OCI-LY7 (cell line): ENCODE data around the gene BCDIN3D. TPM values are rescaled to one million over a fixed set of nuclear protein-coding genes. Genes with fewer than 3 reads are reported as not detected.
"Not testable (repeated sequence)": the region's sequence is repeated elsewhere in the genome, so short reads cannot be mapped to it uniquely, and the experiment has no call there.

ENCODE experiments used
- BruUV-seq: library from RNA; stranded (reverse); fragments of 400-500 nt; replicated peaks from 2 replicates; lab custom pipeline; 2021; lab: Mats Ljungman, UMichigan
- CTCF ChIA-PET: fragments of 300-600 bp; sonication (Branson Sonifier 250); formaldehyde crosslinking; loops from one replicate; lab custom pipeline; 2022; ENCODE audit warnings: antibody characterized with exemption; ENCODE audit not compliant: unreplicated experiment; lab: Charles Lee
- POLR2A ChIA-PET: fragments of 300-600 bp; sonication (Branson Sonifier 250); formaldehyde crosslinking; loops from one replicate; lab custom pipeline; 2022; ENCODE audit warnings: antibody characterized with exemption; lab: Charles Lee
- DNase-seq: peaks from one replicate; pipeline ENCODE4 v3.0.0-alpha.2; 2015; ENCODE audit warnings: low spot score
- H2AFZ ChIP-seq: fragments of 200-600 bp; sonication (generic), shearing (Covaris generic); 2 replicates; pipeline ENCODE4 v1.6.1; 2014; ENCODE audit warnings: mild to moderate bottlenecking, antibody characterized with exemption, low read length, moderate library complexity
- H3K27ac ChIP-seq: fragments of 200-600 bp; sonication (generic); 2 replicates; pipeline ENCODE4 v1.5.1; 2014; ENCODE audit warnings: mixed run types, low read depth, mild to moderate bottlenecking, moderate library complexity, low read length, inconsistent platforms; ENCODE audit not compliant: poor library complexity, severe bottlenecking
- H3K36me3 ChIP-seq: fragments of 200-600 bp; sonication (generic); 2 replicates; pipeline ENCODE4 v1.6.1; 2014; ENCODE audit warnings: mild to moderate bottlenecking, antibody characterized with exemption, low read length, moderate library complexity, mixed read lengths; ENCODE audit not compliant: insufficient read depth
- H3K4me1 ChIP-seq: fragments of 200-600 bp; sonication (generic); 2 replicates; pipeline ENCODE4 v1.5.1; 2014; ENCODE audit warnings: mild to moderate bottlenecking, low read length; ENCODE audit not compliant: insufficient read depth, poor library complexity, severe bottlenecking
- H3K4me2 ChIP-seq: fragments of 200-600 bp; sonication (generic); 2 replicates; pipeline ENCODE4 v1.6.1; 2014; ENCODE audit warnings: mild to moderate bottlenecking, low read length
- H3K4me3 ChIP-seq: fragments of 200-600 bp; sonication (generic); 2 replicates; pipeline ENCODE4 v1.5.1; 2014; ENCODE audit warnings: mild to moderate bottlenecking, low read depth, low read length; ENCODE audit not compliant: poor library complexity, severe bottlenecking
- H3K79me2 ChIP-seq: fragments of 200-600 bp; sonication (generic); 2 replicates; pipeline ENCODE4 v1.6.1; 2016; ENCODE audit warnings: low read depth, mild to moderate bottlenecking, low read length, moderate library complexity, mixed read lengths; ENCODE audit not compliant: insufficient read depth
- H3K9me2 ChIP-seq: fragments of 200-600 bp; sonication (generic); 2 replicates; pipeline ENCODE4 v1.6.1; 2016; ENCODE audit warnings: mild to moderate bottlenecking, low read length, mixed read lengths; ENCODE audit not compliant: insufficient read depth
- H3K9me3 ChIP-seq: fragments of 200-600 bp; sonication (generic); 2 replicates; pipeline ENCODE4 v1.6.1; 2014; ENCODE audit warnings: mild to moderate bottlenecking, mixed run types, low read length, mixed read lengths
- H4K20me1 ChIP-seq: fragments of 200-600 bp; sonication (generic); 2 replicates; pipeline ENCODE4 v1.6.1; 2014; ENCODE audit warnings: mild to moderate bottlenecking, antibody characterized with exemption, low read length, moderate library complexity, mixed read lengths; ENCODE audit not compliant: insufficient read depth
- EZH2phosphoT487 ChIP-seq: fragments of 200-600 bp; sonication (generic); IDR thresholded peaks from 2 replicates; pipeline ENCODE4 v1.6.1; 2018; ENCODE audit warnings: low read depth, borderline replicate concordance, mild to moderate bottlenecking, mixed run types, antibody characterized with exemption, low read length, moderate library complexity, mixed read lengths
- intact Hi-C: fragments of 100-400 bp; cut with micrococcal nuclease; formaldehyde crosslinking; loops from one replicate; pipeline ENCODE4 v1.10.0; 2022; ENCODE audit not compliant: unreplicated experiment
- total RNA-seq, 2 experiments: library from RNA; depleted of rRNA in 1 of 2; stranded (reverse); fragments of >200 nt in 1 of 2; shearing (Covaris generic) in 1 of 2; gene quantifications; 2 replicates each; pipeline ENCODE4 v1.2.3, GENCODE V29; 2014 to 2022
- TF ChIP-seq, protein P1 (sequence below): fragments of 200-600 bp; sonication (generic); conservative IDR thresholded peaks from 2 replicates; pipeline ENCODE4 v1.5.1; 2014; ENCODE audit warnings: mild to moderate bottlenecking, antibody characterized with exemption, low read length, moderate library complexity, mixed read lengths

The BCDIN3D gene
- total RNA-seq, 2 experiments from 2014 or later = 8.4 to 10.1 TPM

DNA sequence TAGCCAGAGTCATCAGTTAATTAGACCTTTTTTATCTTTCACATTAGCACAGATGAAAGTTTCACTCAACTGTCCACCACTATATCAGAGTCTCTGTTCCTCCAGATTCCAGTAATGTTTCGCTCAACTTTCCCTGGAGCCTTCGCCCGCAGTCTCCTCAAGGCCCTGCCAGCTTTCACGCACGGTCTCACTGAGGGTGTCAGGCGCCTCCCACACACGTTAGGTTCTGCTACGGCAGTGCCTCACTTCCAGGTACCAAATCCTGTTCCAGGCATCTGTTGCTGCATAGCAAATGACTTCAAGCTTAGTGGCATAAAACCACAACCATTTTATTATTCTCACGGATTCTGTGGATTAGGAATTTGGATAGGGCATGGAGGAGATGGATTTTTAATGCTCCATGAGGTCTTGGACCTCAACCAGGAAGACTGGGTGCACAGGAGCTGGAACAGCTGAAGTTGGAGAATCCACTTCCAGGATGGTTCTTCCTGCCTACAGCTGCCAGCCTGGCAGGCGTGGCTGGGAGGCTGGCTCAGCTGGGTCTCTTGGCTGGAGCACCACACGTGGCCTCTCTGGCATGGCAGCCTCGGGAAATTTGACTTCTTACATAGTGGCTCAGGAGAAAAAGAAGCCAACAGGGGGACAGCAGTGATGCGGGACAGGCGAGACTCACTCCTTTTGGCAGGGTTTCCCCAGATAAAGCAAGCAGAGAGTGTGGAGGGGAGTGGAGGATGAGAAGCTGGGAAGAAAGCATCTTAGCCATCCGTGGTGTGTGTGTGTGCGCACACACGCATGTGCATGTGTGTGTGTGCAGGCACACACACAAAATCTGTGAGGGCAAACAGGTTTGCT, 21.3 kb upstream of the BCDIN3D start:
- H3K4me3 ChIP-seq = no peak overlapping the region
- DNase-seq = no peak
- no peaks in the 10 kb centered on the region for H4K20me1 ChIP-seq
- no peaks in the 10 kb centered on the region for H3K9me2 ChIP-seq
- ChIA-PET CTCF (no interaction called here), POLR2A (no interaction called here)
- H2AFZ ChIP-seq = no peak overlapping the region
- H3K36me3 ChIP-seq = no peaks in the 10 kb centered on the region
- no peak for TF ChIP-seq EZH2phosphoT487
- TF ChIP-seq, protein P1, sequence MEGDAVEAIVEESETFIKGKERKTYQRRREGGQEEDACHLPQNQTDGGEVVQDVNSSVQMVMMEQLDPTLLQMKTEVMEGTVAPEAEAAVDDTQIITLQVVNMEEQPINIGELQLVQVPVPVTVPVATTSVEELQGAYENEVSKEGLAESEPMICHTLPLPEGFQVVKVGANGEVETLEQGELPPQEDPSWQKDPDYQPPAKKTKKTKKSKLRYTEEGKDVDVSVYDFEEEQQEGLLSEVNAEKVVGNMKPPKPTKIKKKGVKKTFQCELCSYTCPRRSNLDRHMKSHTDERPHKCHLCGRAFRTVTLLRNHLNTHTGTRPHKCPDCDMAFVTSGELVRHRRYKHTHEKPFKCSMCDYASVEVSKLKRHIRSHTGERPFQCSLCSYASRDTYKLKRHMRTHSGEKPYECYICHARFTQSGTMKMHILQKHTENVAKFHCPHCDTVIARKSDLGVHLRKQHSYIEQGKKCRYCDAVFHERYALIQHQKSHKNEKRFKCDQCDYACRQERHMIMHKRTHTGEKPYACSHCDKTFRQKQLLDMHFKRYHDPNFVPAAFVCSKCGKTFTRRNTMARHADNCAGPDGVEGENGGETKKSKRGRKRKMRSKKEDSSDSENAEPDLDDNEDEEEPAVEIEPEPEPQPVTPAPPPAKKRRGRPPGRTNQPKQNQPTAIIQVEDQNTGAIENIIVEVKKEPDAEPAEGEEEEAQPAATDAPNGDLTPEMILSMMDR = no peak
- H3K79me2 ChIP-seq = no peaks in the 10 kb centered on the region
- H3K27ac ChIP-seq = no peak overlapping the region
- no peaks in the 10 kb centered on the region for H3K9me3 ChIP-seq
- no peaks in the 10 kb centered on the region for H3K4me1 ChIP-seq
- BruUV-seq = no TSS peak
- intact Hi-C loops = loop anchor here (10.0 kb wide), 2 partner anchors 81 to 191 kb away; partner anchors contain the start of gene ASIC1
- H3K4me2 ChIP-seq = no peak overlapping the region

DNA sequence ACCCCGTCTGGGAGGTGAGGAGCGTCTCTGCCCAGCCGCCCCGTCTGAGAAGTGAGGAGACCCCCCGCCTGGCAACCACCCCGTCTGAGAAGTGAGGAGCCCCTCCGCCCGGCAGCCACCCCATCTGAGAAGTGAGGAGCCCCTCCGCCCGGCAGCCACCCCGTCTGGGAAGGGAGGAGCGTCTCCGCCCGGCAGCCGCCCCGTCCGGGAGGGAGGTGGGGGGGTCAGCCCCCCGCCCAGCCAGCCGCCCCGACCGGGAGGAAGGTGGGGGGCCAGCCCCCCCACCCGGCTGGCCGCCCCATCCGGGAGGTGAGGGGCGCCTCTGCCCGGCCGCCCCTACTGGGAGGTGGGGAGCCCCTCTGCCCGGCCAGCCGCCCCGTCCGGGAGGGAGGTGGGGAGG, 18.0 kb upstream of the BCDIN3D start:
- BruUV-seq = not testable (repeated sequence)

DNA sequence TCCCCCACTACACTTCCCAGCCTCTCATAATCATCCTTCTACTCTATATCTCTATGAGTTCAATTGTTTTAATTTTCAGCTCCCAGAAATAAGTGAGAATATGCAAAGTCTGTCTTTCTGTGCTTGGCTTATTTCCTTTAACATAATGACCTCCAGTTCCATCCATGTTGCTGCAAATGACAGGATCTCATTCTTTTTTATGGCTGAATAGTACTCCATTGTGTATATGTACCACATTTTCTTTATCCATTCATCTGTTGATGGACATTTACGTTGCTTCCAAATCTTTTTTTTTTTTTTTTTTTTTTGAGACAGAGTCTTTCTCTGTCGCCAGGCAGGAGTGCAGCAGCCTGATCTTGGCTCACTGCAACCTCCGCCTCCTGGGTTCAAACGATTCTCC, 13.0 kb upstream of the BCDIN3D start:
- H3K79me2 ChIP-seq, H3K4me3 ChIP-seq, H3K36me3 ChIP-seq, DNase-seq, H4K20me1 ChIP-seq, CTCF ChIA-PET, H3K9me2 ChIP-seq, intact Hi-C loops, H3K27ac ChIP-seq, H3K4me2 ChIP-seq, H3K9me3 ChIP-seq, H2AFZ ChIP-seq, BruUV-seq, H3K4me1 ChIP-seq: not testable (repeated sequence)
- POLR2A ChIA-PET = interaction anchor here (0.7 kb wide), 1 partner anchor 182 kb away, joined by 4 read pairs; no protein-coding TSS in a partner anchor

More for the DNA sequence above, 18.0 kb upstream of the BCDIN3D start:
- intact Hi-C loops = loop anchor here (10.0 kb wide), 2 partner anchors 84 to 194 kb away; partner anchors contain the start of gene ASIC1
- H3K36me3 ChIP-seq, H3K27ac ChIP-seq, H2AFZ ChIP-seq, DNase-seq, H3K4me1 ChIP-seq, H3K9me2 ChIP-seq, H3K79me2 ChIP-seq, H4K20me1 ChIP-seq, H3K4me2 ChIP-seq, CTCF ChIA-PET, H3K9me3 ChIP-seq, POLR2A ChIA-PET, H3K4me3 ChIP-seq: not testable (repeated sequence)
